ENCODE data around the gene DYNLT2B.
"Not testable (repeated sequence)": the region's sequence is repeated elsewhere in the genome, so short reads cannot be mapped to it uniquely, and the experiment has no call there.

DYNLT2B gene

GRCh38 chr3:196317687-196318467 lies at the start of gene DYNLT2B:
TSS of gene DYNLT2B (minus strand) at chr3:196318240. CDS start at chr3:196318152, 88 bp downstream.
- peak; percentile 92 for DNase-seq

DNA sequence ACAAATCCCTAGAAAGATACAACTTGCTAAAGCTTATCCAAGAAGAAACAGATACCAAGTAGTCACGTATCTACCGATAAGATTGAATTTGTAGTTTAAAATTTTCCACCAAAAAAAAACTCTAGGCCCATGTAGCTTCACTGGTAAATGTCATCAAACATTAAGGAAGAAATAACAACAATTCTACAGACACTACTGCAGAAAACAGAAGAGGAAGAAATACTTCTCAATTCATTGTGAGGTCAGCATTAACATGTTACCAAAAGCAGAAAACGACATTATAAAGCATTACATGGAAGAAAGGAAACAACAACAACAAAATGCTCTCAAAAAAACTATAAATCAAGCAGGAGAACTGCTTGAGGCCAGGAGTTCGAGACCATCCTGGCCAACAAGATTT lies 47.7 kb upstream of the DYNLT2B start:
- DNase-seq: no peak

- DNase-seq: no peak
Measured at GRCh38 chr3:196360586-196360985, 42.5 kb upstream of the DYNLT2B start.

DNA sequence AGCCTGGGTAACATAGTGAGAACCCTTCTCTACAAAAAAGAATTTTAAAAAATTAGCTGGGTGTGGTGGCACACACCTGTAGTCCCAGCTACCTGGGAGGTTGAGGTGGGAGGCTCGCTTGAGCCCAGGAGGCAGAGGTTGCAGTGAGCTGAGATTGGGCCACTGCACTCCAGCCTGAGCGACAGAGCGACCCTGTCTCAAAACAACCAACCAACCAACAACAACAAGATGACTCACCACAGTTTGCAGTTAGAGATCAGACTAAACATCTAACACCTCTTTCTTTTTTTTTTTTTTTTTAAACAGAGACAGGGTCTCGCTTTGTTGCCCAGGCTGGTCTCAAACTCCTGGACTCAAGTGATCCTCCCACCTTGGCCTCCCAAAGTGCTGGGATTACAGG lies 40.5 kb upstream of the DYNLT2B start:
- DNase-seq: not testable (repeated sequence)

- no peak for DNase-seq
Measured at GRCh38 chr3:196357905-196358304, 39.9 kb upstream of the DYNLT2B start.

DNA sequence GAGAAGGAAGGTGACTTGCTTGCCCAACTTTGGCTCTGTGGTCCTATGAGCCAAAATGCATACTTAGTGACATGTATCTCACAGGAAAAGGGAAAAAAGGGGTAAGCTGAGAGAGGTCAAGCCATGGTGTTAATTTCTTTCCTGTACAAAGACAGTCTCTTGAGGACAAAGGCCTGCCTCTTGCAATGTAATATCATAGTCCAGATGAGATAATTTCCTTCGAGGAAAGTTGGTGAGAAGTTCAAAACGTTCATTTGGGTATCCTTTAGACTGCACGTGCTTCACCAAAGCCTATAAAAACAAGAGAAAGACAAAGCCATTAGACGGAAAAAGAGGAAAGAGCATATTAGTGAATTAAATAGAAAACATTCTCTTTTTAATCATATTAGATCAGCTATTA lies 38.5 kb upstream of the DYNLT2B start:
- DNase-seq: no peak

DNA sequence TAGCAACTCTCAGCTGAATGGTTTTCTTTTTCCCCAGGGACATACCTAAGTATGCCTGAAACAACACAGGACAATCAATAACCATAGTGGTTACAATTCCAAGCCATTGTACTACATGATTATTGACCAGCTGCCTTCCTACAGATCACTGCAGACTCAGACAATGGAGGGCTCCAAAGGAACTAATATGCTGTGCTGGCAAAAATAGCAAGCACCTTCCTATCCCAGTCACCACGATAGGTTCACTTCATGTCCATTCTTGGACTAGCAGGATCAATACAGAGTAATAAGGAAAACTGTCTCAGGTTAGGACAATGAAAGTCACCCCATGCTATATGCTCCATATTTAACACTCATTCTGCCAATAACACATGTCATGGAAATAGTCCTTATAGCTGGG lies 37.6 kb upstream of the DYNLT2B start:
- DNase-seq: no peak

DNA sequence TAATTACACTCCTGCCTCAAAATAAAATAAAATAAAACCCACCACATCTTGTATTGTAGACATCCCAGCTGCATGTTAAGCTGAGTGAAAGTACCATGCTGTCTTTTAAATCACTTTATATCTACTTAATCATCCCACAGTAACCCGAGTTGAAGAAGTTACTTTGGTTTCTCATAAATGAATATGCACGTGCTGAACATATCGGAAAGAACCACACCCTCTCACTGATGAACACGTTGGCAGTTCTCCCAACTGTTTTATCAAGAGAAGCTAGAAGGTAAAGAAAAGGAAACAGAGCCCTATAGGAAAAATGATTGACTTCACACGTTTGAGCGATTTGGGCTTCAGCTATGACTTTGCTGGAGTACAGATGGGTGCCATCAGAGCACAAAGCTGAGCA lies 36.1 kb upstream of the DYNLT2B start:
- DNase-seq: no peak

DNA sequence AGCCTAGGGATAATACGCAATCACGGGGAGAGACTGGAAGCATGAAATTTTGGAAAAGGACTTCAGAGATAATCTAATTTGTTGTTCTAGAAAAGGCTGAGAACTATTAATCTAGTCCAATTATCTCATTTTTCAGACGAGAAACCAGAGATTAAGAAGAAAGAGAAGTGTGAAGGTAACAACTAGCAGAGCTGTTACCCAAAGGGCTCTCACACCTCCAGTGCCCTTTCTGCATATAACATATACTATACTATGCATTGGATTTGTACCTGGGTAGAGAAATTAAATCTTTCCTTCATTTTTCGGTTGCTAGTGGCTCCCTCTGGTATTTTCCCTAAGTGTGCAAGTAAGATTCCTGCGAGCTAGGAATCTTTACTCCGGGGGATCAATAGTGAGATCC lies 33.5 kb upstream of the DYNLT2B start:
- DNase-seq: no peak

GRCh38 chr3:196350067-196350466 lies 32.0 kb upstream of the DYNLT2B start:
- no peak for DNase-seq

GRCh38 chr3:196348698-196349097 lies 30.7 kb upstream of the DYNLT2B start:
- no peak for DNase-seq

GRCh38 chr3:196344663-196345062 lies 26.6 kb upstream of the DYNLT2B start:
- DNase-seq: no peak

- not testable (repeated sequence) for DNase-seq
Measured at GRCh38 chr3:196343917-196344316, 25.9 kb upstream of the DYNLT2B start.

DNA sequence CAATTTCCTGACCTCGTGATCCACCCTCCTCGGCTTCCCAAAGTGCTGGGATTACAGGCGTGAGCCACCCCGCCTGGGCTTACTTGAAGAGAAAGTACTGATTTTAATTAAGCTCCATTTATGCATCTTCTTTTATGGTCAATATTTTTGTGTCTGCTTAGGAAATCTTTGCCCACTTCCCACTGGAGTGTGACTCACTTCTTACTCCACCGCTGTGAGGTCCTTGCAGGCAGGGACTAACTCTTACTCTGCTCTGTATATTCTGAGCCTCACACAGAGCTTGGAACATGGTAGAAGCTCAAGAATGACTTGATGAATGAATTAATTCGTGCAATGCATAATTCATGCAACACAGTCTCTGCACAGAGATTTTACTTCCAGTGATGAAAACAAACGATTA lies 23.1 kb upstream of the DYNLT2B start:
- DNase-seq: no peak

DNA sequence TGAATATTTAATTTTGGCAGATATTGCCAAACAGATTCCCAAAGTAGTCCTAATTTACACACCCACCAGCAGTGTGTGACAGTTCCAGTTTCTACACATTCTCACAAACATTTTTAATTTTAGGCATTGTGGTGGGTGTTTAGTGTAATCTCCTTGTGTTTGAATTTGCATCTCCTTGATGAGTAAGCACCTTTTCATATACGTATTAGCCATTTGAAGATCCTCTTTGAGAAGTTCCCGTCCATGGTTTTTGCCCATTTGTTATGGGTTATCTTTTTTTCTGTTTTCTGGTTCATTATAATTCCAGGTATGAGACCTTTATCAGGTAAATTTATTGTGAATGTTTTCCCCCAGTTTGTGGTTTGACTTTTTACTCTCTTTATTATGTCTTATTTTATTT lies 22.4 kb upstream of the DYNLT2B start:
- DNase-seq: no peak

DNA sequence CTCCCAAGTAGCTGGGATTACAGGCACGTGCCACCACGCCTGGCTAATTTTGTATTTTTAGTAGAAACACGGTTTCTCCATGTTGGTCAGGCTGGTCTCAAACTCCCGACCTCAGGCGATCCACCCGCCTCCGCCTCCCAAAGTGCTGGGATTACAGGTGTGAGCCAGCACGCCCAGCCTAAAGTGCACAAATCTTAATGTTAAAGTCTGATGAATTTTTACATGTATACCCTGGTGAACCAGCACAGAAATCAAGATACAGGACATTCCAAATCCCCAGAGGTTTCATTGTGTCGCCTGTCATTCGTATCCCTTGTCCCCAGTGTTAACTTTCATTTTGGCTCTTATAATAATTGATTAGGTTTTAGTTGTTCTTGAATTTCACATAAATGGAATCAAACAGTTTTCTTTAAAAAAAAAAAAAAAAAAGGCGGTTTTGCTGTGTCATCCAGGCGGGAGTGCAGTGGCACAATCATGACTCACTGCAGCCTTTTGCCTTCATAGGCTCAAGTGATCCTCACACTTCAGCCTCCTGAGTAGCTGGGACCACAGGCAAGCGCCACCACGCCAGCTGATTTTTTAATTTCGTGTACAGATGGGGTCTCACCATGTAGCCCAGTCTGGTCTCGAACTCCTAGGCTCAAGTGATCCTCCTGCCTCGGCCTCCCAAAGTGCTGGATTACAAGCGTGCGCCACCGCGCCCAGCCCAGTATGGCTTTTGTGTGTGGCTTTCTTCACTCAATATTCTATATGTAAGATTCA lies 21.6 kb upstream of the DYNLT2B start:
- no peak for DNase-seq

DNA sequence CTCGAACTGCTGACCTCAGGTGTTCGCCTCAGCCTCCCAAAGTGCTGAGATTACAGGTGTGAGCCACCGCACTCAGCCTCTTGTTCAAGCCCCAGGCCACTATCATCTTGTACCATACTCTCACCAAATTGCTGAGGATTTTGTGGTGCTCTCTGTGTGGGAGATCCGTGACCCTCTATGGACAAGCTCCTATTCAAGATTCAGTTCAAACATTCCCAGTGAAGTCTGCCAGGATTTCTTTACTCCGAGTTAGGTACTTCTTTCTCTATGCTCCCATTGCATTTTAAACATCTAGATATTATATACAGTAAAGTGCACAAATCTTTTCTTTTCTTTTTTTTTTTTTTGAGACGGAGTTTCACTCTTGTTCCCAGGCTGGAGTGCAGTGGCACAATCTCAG lies 21.0 kb upstream of the DYNLT2B start:
- DNase-seq: no peak

DNA sequence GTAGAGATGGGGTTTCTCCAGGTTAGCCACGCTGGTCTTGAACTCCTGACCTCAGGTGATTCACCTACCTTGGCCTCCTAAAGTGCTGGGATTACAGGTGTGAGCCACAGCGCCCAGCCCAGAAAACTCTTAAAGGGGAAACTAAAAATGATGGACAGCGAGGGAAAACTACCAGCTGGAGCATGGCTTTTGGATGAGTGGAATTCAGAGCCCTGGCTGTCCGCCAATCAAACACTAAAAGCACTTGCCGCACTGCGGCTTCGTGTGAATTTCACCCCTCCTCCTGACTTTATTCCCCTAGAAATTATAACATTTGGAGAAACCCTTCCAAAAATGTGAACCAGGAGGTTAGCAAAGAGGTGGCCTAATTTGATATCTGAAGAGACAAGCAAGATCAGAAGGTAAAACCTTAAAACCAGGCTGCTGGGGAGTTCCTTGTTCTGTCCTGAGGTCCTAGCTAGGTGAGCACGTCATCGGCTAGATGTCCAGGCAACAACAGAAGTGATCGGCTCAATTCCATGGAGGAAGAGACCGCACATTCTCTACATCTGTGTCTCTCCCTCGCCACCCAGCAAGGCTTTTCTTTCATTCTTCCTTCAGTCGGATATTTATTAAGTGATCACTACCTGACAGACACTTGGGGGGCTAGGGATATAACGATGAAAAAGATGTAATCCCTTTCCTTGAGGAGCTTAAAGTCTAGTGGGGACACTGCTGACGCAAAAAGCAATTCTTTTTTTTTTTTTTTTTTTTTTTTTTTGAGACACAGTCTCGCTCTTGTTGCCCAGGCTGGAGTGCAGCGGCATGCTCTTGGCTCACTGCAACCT lies 18.5 kb upstream of the DYNLT2B start:
- DNase-seq: no peak

DNA sequence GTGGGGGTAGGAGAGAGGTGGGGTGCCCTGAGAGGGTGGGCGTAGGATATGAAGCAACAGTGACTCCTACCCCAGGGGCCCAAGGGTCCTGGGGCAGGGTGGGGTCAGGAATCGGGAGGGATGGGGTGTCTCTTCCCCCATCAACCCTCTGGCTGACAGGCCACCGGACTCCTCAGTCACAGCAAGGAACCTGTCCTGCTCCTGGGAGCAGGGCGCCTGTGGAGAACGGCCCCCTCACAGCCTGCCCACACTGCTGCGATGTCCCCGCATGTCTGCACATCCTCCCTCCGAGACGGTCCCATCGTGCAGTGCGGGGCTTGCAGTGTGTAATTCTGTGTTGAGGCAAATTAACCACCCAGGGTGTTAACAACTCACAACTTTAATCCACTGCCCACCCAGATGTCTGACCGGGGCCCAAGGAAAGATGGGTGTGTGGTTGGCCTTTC lies 17.5 kb upstream of the DYNLT2B start:
- DNase-seq: no peak

GRCh38 chr3:196334982-196335381 lies 16.9 kb upstream of the DYNLT2B start:
- DNase-seq: no peak

GRCh38 chr3:196332168-196332567 lies 14.1 kb upstream of the DYNLT2B start:
- DNase-seq: no peak

- DNase-seq: no peak
Measured at GRCh38 chr3:196327405-196327804, 9.4 kb upstream of the DYNLT2B start.

GRCh38 chr3:196326936-196327335 lies 8.9 kb upstream of the DYNLT2B start:
- DNase-seq: no peak

Data from activated CD8-positive, alpha-beta memory T cell treated with anti-CD3 and anti-CD28 coated beads for 24 hours (primary cell).